ENCODE results near the gene C3orf52. TPM values are rescaled to one million over a fixed set of nuclear protein-coding genes. Genes with fewer than 3 reads are reported as not detected.

C3orf52 gene
- total RNA-seq, 4 donors from 2014 or later, result 57.8 to 118 (median 86.4) TPM

DNA sequence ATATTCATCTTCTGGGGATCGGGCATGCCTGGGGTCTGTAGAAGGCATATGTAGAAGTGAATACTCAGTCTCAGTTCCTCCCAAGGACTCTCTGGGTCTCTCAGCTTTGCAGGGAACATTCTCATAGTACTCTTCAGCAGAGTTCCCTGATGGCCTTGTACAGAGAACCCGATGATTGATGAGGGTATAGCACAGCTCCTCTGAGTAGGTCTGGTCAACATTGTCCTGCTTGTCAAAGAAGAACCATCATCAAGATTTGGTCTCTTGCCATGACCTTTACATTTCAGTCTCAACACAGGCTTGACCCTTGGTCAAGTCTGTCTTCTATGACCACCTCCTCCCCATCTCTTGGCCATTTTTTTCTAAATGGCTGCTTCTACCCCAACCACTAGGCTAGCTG lies 37.4 kb downstream of the C3orf52 start:
- WGBS, 2 donors, result 90% methylated on average over 2 of the region's 2 CpGs
- DNase-seq (ENCODE audit: low spot score in 2 of 2), result no peak
- intact Hi-C loops (cut with DNase I; ENCODE audit: low total_unique reads), result no loop called here
- TF ChIP-seq POLR2A (IDR thresholded peaks at IDR 0.05) (no peak), CTCF (IDR thresholded peaks at IDR 0.05) (no peak)
- no peak overlapping the region for H3K4me3 ChIP-seq (ENCODE audit: low read depth, poor library complexity, severe bottlenecking)

DNA sequence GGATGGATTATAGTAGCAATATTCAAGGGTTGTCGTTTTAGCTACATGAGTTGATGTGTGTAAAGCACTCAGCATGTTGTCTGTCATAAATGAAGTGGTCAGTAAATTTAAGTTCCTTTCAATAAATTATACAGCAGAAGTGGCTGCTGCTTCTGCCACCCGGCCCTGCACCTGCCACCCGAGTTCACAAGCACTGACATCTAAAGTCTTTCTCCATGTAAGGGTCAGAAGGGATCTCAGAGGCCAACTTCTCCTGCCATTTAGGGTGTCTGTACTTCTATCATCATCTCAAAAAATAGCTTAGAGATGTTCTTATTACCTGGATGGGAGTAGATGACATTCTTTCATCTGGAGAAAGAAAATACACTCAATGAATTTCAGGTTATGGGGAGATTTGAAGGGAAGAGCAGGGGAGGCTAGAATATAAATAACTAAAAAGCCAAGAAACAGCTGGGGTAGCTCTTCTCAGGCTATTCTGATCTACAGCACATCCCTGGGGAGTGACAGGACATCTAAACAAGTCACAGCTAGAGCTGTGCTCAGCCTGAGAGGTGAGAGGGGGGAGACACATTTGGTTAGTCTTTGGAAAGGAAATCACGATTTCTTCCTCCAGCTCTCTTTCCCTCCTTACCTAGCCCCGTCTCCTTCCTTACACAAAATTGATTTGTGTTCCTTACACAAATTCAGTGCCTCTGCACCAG lies 38.9 kb downstream of the C3orf52 start:
- no peak for TF ChIP-seq POLR2A (IDR thresholded peaks at IDR 0.05)
- no peak overlapping the region for H3K4me3 ChIP-seq (ENCODE audit: low read depth, poor library complexity, severe bottlenecking)
- 80 to 82% methylated on average over 5 of the region's 5 CpGs for WGBS, 2 donors
- intact Hi-C loops (cut with DNase I; ENCODE audit: low total_unique reads), result no loop called here
- no peak for DNase-seq (ENCODE audit: low spot score in 2 of 2)

GRCh38 chr3:112126511-112126911 lies 40.3 kb downstream of the C3orf52 start:
- 57 to 67% methylated on average over 1 of the region's 1 CpG for WGBS, 2 donors
- TF ChIP-seq POLR2A (IDR thresholded peaks at IDR 0.05), result no peak
- no peak for TF ChIP-seq CTCF (IDR thresholded peaks at IDR 0.05)
- intact Hi-C loops (cut with DNase I; ENCODE audit: low total_unique reads), result no loop called here

DNA sequence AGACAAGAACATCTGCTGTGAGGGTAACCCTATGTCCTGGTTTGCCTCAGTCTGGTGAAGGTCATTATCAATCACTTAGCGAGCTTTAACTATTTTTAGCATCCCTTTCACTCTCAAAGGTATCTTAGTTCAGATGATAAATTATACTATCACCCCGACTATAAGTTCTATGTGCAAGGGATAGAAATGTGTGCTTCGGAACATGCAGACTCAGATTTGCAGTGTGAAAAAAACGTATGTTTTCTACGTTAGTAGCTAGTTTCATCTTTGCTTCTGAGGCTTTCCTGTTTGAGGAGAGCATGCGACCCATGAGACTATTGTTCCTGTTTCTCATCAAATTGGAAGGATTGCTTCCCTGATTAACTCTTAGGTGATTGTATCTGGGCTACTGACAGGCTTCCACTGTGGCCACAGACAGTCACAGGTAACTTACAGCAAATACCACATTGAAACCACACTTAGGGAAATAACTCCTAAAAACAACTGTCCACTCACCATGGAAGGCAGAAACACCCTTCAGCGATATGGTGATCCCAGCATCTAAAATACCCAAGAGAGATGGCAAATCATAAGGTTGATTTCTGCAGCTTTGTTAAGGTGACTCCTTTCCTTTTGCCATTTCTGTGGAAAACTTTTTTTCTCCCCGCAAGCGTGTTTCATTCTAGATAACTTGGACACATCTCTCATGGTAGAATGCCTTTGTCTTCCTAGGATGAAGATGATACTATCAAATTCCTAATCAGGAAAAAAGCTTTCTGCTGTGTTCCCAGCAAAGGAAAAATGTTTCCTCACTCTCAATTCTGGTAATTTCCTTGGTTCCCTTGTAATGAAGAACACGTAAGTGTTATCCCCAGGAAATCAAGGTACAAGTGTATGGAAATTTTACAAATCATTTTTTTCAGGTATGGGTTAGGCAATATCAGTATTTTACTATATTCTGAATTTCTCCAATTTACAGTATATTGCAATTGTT lies 41.6 kb downstream of the C3orf52 start:
- intact Hi-C loops (cut with DNase I; ENCODE audit: low total_unique reads), result no loop called here
- TF ChIP-seq POLR2A (IDR thresholded peaks at IDR 0.05), result no peak
- no peak for TF ChIP-seq CTCF (IDR thresholded peaks at IDR 0.05)
- no peak overlapping the region for H3K4me3 ChIP-seq (ENCODE audit: low read depth, poor library complexity, severe bottlenecking)
- WGBS, 2 donors, result 74 to 75% methylated on average over 10 of the region's 10 CpGs
- DNase-seq (ENCODE audit: low spot score in 2 of 2), result no peak

More at GRCh38 chr3:112126511-112126911, 40.3 kb downstream of the C3orf52 start:
- H3K4me3 ChIP-seq (ENCODE audit: low read depth, poor library complexity, severe bottlenecking), result no peak overlapping the region
- no peak for DNase-seq (ENCODE audit: low spot score in 2 of 2)

DNA sequence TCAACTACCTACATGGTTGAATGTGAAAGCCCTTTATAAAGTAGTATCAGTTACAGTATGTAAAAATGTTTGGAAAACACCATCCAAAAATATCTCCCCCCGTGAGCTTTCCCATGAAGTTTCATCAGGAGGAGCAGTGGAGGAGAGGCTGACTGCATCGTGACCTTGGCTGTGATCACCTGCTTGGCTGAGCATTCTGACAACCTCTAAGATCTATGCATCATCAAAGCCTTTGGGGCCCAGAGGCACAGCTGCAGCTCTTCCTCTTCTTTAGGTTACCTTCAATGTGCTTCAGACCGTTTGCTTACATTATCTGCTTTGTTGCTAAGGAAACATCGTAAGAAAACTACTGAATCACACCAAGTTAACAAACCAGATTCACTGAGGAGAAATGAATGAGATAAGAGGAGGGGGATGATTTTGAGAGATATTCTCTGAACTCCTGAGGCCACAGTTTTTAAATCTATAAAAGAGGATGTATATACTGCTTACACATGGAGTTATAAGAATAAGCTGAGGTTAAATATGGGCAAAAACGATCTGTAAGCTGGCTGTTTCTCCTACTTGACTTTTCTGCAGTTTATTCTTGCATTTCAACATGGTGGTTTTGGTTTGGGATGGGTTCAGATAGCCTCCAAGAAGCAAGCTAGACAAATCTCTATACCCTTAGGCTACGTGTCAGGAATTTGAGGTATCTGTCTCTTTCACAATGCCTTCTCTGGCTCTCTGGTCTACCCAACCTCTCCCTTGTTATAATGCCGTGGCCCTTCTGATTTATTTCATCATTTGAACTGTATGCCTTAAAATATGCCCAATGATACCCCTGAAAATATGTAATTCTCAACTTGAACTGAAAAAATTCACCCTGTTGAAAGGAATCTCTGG lies 42.9 kb downstream of the C3orf52 start:
- WGBS, 2 donors, result 40 to 55% methylated on average over 7 of the region's 7 CpGs
- TF ChIP-seq CTCF (IDR thresholded peaks at IDR 0.05), result no peak
- TF ChIP-seq POLR2A (IDR thresholded peaks at IDR 0.05), result no peak
- intact Hi-C loops (cut with DNase I; ENCODE audit: low total_unique reads), result no loop called here
- H3K4me3 ChIP-seq (ENCODE audit: low read depth, poor library complexity, severe bottlenecking), result no peak overlapping the region
- no peak for DNase-seq (ENCODE audit: low spot score in 2 of 2)

Data from lower leg skin (tissue), 4 donors.